GM12892 (cell line): ENCODE results near the gene RGS17.
A peak's percentile ranks its signal among the peaks of the same experiment; 100 is the strongest.
"Not testable (repeated sequence)": the region's sequence is repeated elsewhere in the genome, so short reads cannot be mapped to it uniquely, and the experiment has no call there.

Experiments
- DNase-seq: peaks from one replicate; pipeline ENCODE4 v3.0.0; 2011; ENCODE audit not compliant: insufficient read length
- FAIRE-seq: peaks from 2 replicates; lab custom pipeline; 2011; peaks lifted over from hg19 to GRCh38; lab: Jason Lieb, UNC
- POLR2A ChIP-seq: IDR thresholded peaks from 2 replicates; pipeline ENCODE4 v1.6.1; 2011; ENCODE audit warnings: low read depth, low read length, control low read depth
- POLR2AphosphoS5 ChIP-seq: IDR thresholded peaks from 2 replicates; pipeline ENCODE4 v1.6.1; 2011; ENCODE audit warnings: low read depth, low read length, control low read depth
- TAF1 ChIP-seq: IDR thresholded peaks from 2 replicates; pipeline ENCODE4 v1.6.1; 2011; ENCODE audit warnings: low read depth, mild to moderate bottlenecking, control low read depth, low read length, borderline replicate concordance

RGS17 gene

GRCh38 chr6:152993847-152994246 is 137.2 kb downstream of the RGS17 start:
- DNase-seq (no peak), FAIRE-seq (no peak)
- TF ChIP-seq TAF1 (no peak), POLR2A (no peak), POLR2AphosphoS5 (no peak)

GRCh38 chr6:152993431-152993830 is 137.7 kb downstream of the RGS17 start:
- TF ChIP-seq POLR2A (no peak), POLR2AphosphoS5 (no peak), TAF1 (no peak)
- DNase-seq: no peak
- no peak for FAIRE-seq

- DNase-seq: no peak
- no peak for FAIRE-seq
- TF ChIP-seq TAF1 (no peak), POLR2AphosphoS5 (no peak), POLR2A (no peak)
These were observed 144.1 kb downstream of the RGS17 start for GRCh38 chr6:152986978-152987377.

DNA sequence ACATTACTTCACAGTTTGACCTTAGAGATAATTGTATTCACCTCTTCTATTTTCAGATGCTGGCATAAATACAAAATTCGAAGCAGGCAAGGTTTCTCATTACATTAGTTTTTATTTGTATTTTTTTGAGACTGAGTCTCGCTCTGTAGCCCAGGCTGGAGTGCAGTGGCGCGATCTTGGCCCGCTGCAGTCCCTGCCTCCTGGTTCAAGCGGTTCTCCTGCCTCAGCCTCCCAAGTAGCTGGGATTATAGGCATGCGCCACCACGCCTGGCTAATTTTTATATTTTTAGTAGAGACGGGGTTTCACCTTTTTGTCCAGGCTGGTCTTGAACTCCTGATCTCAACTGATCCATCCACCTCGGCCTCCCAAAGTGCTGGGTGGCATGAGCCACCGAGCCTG is 145.8 kb downstream of the RGS17 start:
- not testable (repeated sequence) for FAIRE-seq, DNase-seq

GRCh38 chr6:152984513-152984872 is 146.6 kb downstream of the RGS17 start:
- no peak for DNase-seq
- 0 out of 2 replicates have a peak, but pooled peaks have one; percentile 28 for TF ChIP-seq POLR2A
- TF ChIP-seq TAF1: no peak
- TF ChIP-seq POLR2AphosphoS5: 0 out of 2 replicates have a peak, but pooled peaks have one; percentile 23
- FAIRE-seq: peak; percentile 81

DNA sequence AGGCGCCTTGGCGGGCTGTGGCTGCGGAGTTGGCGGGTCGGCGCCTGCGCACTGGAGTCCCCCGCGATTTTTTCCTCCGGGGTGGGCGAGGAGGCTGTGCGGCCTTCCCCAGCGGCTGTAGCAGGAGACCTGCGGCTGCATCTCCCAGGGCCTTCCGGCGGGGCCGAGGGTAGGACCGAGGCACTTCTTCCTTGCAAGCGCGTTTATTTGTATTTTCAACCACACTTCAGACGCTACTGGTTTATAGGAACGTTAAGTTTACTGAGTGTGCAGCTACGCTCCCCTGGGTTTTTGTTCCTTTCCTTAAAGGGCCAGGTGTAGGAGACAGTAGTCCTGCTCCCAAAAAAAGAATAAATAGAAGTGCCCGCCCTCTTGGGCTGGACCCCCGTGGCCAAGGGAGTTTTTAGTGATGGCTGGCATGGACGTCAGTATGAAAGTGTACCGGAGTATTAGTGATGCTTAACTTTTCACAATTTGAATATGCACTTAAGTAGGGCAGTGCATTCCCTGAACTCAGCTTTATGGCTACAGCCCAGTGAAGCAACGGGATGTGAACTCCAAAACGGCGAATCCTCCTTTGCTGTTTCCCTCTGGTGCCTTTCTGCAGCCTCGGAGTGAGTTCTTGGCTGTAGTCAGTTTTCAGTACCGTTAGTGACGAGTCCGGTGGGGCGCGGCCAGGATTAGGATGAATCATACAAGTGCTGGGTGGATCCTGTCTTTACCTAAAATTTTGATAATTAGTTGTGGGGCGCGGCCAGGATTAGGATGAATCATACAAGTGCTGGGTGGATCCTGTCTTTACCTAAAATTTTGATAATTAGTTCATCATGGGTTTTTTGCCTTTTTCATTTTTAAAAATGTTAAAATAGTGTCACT is 147.2 kb downstream of the RGS17 start:
- no peak for DNase-seq
- FAIRE-seq: peak; percentile 86

DNA sequence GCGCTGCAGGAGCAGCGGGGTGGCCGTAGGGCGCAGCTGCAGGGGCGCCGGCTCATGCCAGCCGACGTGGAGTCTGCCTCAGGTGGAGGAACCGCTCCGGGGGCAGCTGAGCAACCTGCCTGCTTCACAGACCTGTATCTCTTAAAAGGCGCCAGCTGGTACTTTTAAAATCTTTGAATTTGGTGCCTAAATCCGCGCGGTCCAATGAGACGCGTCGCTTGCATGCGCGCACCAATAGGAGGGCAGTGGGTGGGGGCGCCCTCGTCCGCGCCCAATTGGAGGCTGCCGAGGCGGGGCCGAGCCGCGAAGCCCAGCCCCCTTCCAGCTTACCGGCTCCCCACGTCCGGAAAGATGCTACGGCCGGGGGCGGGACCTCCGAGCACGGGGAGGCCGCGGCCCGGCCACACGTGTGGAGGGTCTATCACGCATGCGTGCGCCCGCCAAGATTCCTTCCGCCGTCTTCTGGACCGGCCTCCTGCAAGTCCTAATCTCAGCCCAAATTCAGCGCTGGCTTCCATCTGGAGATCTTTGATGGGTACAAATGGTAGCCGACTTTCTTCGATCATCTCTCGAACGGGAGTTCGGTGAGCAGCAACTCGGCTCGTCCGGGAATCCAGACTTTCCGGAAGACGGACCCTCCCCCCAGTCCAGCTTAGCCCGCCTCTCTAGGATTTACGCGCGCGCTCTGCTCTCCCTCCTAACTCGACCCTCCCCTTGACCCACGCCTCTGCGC is 148.0 kb downstream of the RGS17 start, which contains the start of gene FBXO5:
FBXO5 (minus strand) TSS at position 138 of the 733 bp plus-strand sequence; CDS start at position 56, 82 bp downstream.
- FAIRE-seq: peak; percentile 97
- DNase-seq: peak; percentile 74
- TF ChIP-seq TAF1: peak; percentile 77
- peak; percentile 89 for TF ChIP-seq POLR2A
- peak; percentile 95 for TF ChIP-seq POLR2AphosphoS5

More for the DNA sequence above, 147.2 kb downstream of the RGS17 start:
- peak; percentile 16; the same call in 1 of the 2 replicates for TF ChIP-seq POLR2AphosphoS5
- TF ChIP-seq TAF1: no peak
- peak; percentile 54; the same call in 1 of the 2 replicates for TF ChIP-seq POLR2A

- TF ChIP-seq POLR2A (no peak), TAF1 (no peak), POLR2AphosphoS5 (no peak)
- FAIRE-seq: no peak
- DNase-seq: no peak
These were observed 148.8 kb downstream of the RGS17 start for GRCh38 chr6:152981989-152982903.

DNA sequence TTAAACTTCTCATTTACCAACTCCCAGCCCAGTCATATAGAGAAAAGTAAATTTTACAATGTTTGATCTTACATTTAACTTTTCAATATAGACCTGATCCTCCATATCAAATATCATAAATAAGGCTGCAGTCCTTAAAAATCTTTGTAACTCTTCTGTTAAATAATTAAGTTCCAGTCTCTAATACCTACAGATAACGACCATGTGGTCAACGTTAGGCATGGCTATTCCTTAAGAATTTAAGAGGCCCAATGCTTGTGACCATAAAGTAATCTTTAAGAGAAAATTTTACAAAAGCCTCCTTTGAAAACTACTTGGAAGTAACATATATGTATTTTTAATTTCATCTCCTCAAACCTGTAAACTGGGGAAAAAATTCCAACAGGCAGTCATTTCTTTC is 149.9 kb downstream of the RGS17 start:
- DNase-seq: no peak
- no peak for TF ChIP-seq POLR2A
- TF ChIP-seq TAF1: no peak
- no peak for TF ChIP-seq POLR2AphosphoS5
- no peak for FAIRE-seq

DNA sequence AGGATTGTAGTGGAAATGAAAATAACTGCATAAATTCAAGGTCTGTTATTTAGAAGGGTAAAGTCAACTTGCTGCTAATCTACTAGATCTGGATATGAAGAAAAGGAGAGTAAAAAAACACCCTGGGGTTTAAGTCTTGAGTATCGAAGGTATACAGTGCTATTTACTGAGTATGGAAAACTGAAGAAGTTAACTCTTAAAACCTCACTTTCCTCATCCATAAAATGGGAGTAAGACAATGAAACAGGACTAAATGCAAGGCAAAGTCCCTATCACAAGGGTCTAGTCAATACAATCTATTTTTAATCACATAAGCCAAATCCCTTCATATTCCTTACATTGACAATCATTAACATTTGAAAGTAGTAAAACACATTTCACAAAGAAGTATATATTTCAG is 150.4 kb downstream of the RGS17 start:
- FAIRE-seq: no peak
- TF ChIP-seq TAF1 (no peak), POLR2A (no peak), POLR2AphosphoS5 (no peak)
- no peak for DNase-seq

- DNase-seq (no peak), FAIRE-seq (peak; percentile 61)
- TF ChIP-seq POLR2A (no peak), POLR2AphosphoS5 (no peak), TAF1 (no peak)
These were observed 152.0 kb downstream of the RGS17 start for GRCh38 chr6:152979116-152979515.

- TF ChIP-seq POLR2AphosphoS5: no peak
- no peak for TF ChIP-seq POLR2A
- no peak for TF ChIP-seq TAF1
- DNase-seq: no peak
- no peak for FAIRE-seq
These were observed 153.0 kb downstream of the RGS17 start for GRCh38 chr6:152978058-152978457.
